GM13976 (cell line): ENCODE data around the gene PROK1.

Experiments used
- DNase-seq: peaks from one replicate; pipeline ENCODE4 v3.0.0; 2012; ENCODE audit warnings: low spot score
- in situ Hi-C: fragments of 300-500 bp; cut with MboI; formaldehyde crosslinking; loops from one replicate; pipeline ENCODE4 v1.12.0; 2022; ENCODE audit warnings: low sequenced_read_pairs, mixed read lengths, inconsistent platforms; ENCODE audit not compliant: unreplicated experiment
- TF ChIP-seq, protein P1 (sequence below): IDR thresholded peaks from 2 replicates; pipeline ENCODE4 v1.5.1; 2012; ENCODE audit warnings: borderline replicate concordance, mild to moderate bottlenecking; ENCODE audit not compliant: insufficient read depth; ENCODE audit errors: extremely low read depth, missing control alignments, control extremely low read depth

The PROK1 gene

DNA sequence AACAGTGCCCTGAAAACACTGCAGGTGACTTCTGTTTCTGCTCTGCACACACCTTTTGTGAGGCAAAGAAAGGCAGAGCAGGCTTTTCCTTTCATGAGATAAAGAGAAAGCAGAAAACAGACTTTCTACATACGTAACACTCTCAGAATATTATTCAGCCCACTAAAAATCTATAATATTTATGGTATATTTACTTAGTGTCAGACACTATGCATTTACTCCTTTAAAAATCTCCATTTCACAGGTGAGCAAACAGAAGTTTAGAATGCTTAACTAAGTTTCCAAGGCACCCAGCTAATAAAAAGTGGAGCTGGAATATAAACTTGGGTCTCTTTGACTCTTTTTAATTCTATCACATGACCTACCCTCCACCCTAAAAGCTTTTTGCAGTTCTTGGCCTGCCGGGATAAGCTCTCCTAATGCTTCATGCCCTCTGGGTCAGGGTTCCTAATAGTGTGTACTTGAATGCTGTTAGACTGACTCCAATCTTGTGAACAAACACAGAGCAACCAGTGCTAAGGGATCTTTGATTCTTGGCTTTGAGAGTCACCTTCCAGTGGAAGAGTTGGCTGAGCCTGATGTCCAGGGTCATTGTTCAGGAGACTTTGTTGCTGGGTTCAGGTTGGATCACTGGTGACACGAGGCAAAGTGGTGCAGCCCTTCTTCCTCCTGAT, 27.2 kb downstream of the PROK1 start:
- in situ Hi-C loops: no loop called here
- DNase-seq: no peak
- TF ChIP-seq, protein P1, sequence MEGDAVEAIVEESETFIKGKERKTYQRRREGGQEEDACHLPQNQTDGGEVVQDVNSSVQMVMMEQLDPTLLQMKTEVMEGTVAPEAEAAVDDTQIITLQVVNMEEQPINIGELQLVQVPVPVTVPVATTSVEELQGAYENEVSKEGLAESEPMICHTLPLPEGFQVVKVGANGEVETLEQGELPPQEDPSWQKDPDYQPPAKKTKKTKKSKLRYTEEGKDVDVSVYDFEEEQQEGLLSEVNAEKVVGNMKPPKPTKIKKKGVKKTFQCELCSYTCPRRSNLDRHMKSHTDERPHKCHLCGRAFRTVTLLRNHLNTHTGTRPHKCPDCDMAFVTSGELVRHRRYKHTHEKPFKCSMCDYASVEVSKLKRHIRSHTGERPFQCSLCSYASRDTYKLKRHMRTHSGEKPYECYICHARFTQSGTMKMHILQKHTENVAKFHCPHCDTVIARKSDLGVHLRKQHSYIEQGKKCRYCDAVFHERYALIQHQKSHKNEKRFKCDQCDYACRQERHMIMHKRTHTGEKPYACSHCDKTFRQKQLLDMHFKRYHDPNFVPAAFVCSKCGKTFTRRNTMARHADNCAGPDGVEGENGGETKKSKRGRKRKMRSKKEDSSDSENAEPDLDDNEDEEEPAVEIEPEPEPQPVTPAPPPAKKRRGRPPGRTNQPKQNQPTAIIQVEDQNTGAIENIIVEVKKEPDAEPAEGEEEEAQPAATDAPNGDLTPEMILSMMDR: no peak

- TF ChIP-seq, protein P1: no peak
- no peak for DNase-seq
- in situ Hi-C loops: no loop called here
Measured at GRCh38 chr1:110478886-110479285, 27.9 kb downstream of the PROK1 start.

DNA sequence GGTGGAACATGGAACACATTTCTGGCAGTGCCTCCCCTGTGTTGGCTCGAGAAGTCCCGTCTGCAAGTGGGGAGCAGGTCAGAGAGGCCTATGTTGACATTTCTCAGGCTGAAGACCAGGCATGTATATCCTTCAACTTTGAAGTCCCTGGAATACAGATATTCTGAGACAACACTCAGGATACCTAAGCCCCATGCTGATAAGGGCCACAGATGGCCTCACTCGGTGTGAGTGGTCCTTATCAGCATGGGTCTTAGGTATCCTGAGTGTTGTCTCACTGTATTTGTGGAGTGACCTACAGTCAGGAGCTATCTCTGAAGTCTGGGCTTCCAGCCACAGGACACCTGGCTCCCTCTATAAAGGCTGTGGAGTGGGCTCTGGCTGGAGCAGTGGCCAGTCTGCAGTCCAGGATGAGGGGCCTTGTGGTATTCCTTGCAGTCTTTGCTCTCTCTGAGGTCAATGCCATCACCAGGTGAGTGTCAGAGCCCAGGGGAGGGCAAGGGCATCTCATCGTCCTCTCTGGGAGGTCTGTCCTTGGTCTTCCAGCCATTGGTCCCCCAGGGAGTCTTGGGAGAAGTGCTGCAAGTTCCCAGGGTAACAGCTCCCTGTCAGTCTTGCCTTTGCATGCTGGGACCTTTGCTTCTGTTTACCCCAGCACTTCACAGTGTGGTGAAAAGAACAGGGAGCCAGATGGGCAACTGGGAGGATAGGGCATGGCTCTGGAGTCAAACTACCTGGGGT, 29.6 kb downstream of the PROK1 start:
- in situ Hi-C loops: no loop called here
- TF ChIP-seq, protein P1: no peak
- no peak for DNase-seq

GRCh38 chr1:110481968-110482623, 31.1 kb downstream of the PROK1 start:
- no peak for DNase-seq
- in situ Hi-C loops: no loop called here
- TF ChIP-seq, protein P1: no peak

DNA sequence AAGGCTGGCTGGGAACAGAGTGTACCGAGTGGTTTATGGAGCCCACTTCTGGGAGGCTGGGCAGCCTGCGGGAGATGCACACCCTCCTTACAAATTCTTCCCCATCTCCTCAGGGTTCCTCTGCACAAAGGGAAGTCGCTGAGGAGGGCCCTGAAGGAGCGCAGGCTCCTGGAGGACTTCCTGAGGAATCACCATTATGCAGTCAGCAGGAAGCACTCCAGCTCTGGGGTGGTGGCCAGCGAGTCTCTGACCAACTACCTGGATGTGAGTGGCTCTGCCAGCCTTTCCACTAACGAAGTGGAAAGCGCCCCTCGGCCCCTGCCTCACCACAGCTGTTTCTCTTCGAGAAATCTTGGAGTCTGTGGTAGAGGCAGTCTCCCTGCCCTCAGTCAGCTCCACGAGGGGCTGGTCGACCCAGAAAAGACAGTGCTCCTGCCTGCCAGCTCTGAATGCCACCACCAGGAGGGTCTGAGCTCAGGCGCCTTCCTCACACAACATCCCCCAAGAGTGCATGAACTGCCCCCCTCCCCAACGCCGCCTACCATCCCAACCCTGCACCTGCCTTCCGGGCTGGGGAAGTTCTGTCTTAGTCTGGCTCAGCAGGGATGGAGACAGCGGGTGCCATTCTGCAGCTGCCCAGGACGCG, 31.8 kb downstream of the PROK1 start:
- TF ChIP-seq, protein P1: no peak
- in situ Hi-C loops: no loop called here
- no peak for DNase-seq

- in situ Hi-C loops: no loop called here
- no peak for DNase-seq
- TF ChIP-seq, protein P1: no peak
Measured at GRCh38 chr1:110483308-110483685, 32.3 kb downstream of the PROK1 start.
